Spleen (tissue), 7 donors: ENCODE measurements around the gene FBXO41.

Source experiments
- CTCF ChIP-seq, 11 experiments: fragments of 200-600 bp in 7 of 11; fragments of 450-650 bp in 4 of 11; sonication (generic) in 4 of 11; IDR thresholded peaks in 8 of 11; conservative IDR thresholded peaks in 3 of 11; 1 replicate in 7 of 11; 2 replicates in 4 of 11; pipeline versions ENCODE4 v1.4.0 to v1.8.0; 2016 to 2021; ENCODE audit warnings: antibody characterized with exemption in 11 of 11, inconsistent platforms in 4 of 11, mild to moderate bottlenecking in 1 of 11
- POLR2A ChIP-seq, 3 donors: fragments of 450-650 bp; IDR thresholded peaks; one replicate each; pipeline ENCODE4 v1.5.1; 2017; ENCODE audit warnings: antibody characterized with exemption in 3 of 3, mild to moderate bottlenecking in 1 of 3
- POLR2AphosphoS5 ChIP-seq, 3 donors: sonication (generic); formaldehyde crosslinking; IDR thresholded peaks; one replicate each; pipeline ENCODE4 v1.5.1; 2017; ENCODE audit warnings: antibody characterized with exemption in 3 of 3
- donor health status: DM: no; HTN: no; CAD: no; lungs with moderate emphysema.
- donor health status: DM: no; HTN: no; CAD: no.
- donor health status: DM: no; HTN: no; CAD: no.

DNA sequence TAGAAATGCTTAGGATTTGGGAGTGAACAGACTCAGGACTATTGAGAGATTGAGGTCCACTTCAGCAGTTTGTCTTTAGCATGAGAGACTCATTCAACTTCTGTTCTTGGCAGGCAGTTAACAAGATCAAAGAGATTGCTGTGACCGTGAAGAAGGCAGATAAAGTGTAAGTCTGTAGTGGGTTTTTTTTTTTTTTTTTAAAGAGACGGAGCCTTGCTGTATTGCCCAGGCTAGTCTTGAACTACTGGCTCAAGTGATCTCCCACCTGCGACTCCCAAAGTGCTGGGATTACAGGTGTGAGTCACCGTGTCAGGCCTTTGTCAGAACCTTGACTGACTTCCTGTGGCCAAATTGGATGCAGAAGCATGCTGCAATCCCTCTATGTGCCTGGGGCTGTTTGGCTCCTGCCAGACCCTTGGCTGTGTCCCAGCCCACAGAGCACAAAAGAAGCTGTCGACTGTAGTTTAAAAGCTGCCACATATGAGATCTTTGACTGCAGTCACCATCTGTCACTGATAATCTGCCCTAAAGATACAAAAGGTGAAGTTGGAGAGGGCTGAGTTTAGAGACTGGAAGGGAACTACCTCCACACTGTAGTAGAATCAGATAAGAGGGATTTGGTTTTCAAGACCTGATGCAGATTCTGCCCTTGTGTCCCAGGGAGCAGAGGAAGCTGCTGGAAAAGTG, 40.3 kb downstream of the FBXO41 start:
- TF ChIP-seq CTCF (IDR thresholded peaks at IDR 0.05 in 8 of 11, conservative IDR thresholded peaks at IDR 0.05 in 3 of 11) (no peak), POLR2A (IDR thresholded peaks at IDR 0.05) (no peak), POLR2AphosphoS5 (IDR thresholded peaks at IDR 0.05) (no peak)
